ENCODE data around the gene SAMD11. TPM values are rescaled to one million over a fixed set of nuclear protein-coding genes. Genes with fewer than 3 reads are reported as not detected.

SAMD11 gene
- total and polyA plus RNA-seq, 10 of the 15 experiments (the other 5 are each of a cell fraction or from before 2014, with no cell fraction given) = 0.04 to 0.31 (median 0.19) TPM; not detected in 6

GRCh38 chr1:920010-920409, 3.7 kb upstream of the SAMD11 start (continued):
- TF ChIP-seq ZBTB11 (CRISPR knock-in tag; IDR thresholded peaks at IDR 0.05) (no peak), ZNF592 (IDR thresholded peaks at IDR 0.05) (no peak), YBX1 (IDR thresholded peaks at IDR 0.05) (no peak), ASH2L (IDR thresholded peaks at IDR 0.05; ENCODE audit: borderline replicate concordance, low read depth) (no peak), NFXL1 (IDR thresholded peaks at IDR 0.05; ENCODE audit: borderline replicate concordance) (no peak)
